Neural progenitor cell (in vitro differentiated cells): ENCODE measurements around the gene NXNL1. TPM values are rescaled to one million over a fixed set of nuclear protein-coding genes. Genes with fewer than 3 reads are reported as not detected.
A peak's percentile ranks its signal among the peaks of the same experiment; 100 is the strongest.

ENCODE experiments used
- DNase-seq: peaks from one replicate; pipeline ENCODE4 v3.0.0-alpha.2; 2016; ENCODE audit warnings: low spot score
- H2AFZ ChIP-seq: fragments of 200-600 bp; sonication (generic); replicated peaks from 2 replicates; pipeline ENCODE4 v1.6.1; 2016; ENCODE audit warnings: antibody characterized with exemption
- H3F3A ChIP-seq: fragments of 200-600 bp; sonication (generic); 2 replicates; pipeline ENCODE4 v1.6.1; 2016; ENCODE audit warnings: antibody characterized with exemption, low read depth
- H3K27ac ChIP-seq: fragments of 200-600 bp; sonication (generic); 2 replicates; pipeline ENCODE4 v1.5.1; 2016; ENCODE audit warnings: mild to moderate bottlenecking
- H3K27me3 ChIP-seq: fragments of 200-600 bp; sonication (generic); 2 replicates; pipeline ENCODE4 v1.6.1; 2016; ENCODE audit warnings: mild to moderate bottlenecking, moderate library complexity
- H3K36me3 ChIP-seq: fragments of 200-600 bp; sonication (generic); 2 replicates; pipeline ENCODE4 v1.5.1; 2016
- H3K4me1 ChIP-seq: fragments of 200-600 bp; sonication (generic); 2 replicates; pipeline ENCODE4 v1.6.1; 2016; ENCODE audit warnings: mixed run types
- H3K4me2 ChIP-seq: fragments of 200-600 bp; sonication (generic); 2 replicates; pipeline ENCODE4 v1.6.1; 2016
- H3K4me3 ChIP-seq: fragments of 200-600 bp; sonication (generic); 2 replicates; pipeline ENCODE4 v1.5.1; 2016
- H3K79me2 ChIP-seq: fragments of 200-600 bp; sonication (generic); 2 replicates; pipeline ENCODE4 v1.6.1; 2016; ENCODE audit warnings: low read depth
- H3K9ac ChIP-seq: fragments of 200-600 bp; sonication (generic); 2 replicates; pipeline ENCODE4 v1.6.1; 2016
- H3K9me3 ChIP-seq: fragments of 200-600 bp; sonication (generic); 2 replicates; pipeline ENCODE4 v1.5.1; 2016; ENCODE audit warnings: low read depth
- H4K20me1 ChIP-seq: fragments of 200-600 bp; sonication (generic); 2 replicates; pipeline ENCODE4 v1.6.1; 2016; ENCODE audit warnings: low read depth
- H3K27ac Mint-ChIP-seq: 3 replicates; pipeline ENCODE4 v1.8.0; 2021; ENCODE audit warnings: mixed read lengths
- H3K27me3 Mint-ChIP-seq: 2 replicates; pipeline ENCODE4 v1.8.0; 2022; ENCODE audit warnings: low read depth, mild to moderate bottlenecking, inconsistent platforms, moderate library complexity, mixed read lengths; ENCODE audit not compliant: insufficient read depth
- H3K36me3 Mint-ChIP-seq: 3 replicates; pipeline ENCODE4 v1.8.0; 2021; ENCODE audit warnings: mixed read lengths
- H3K4me1 Mint-ChIP-seq: 3 replicates; pipeline ENCODE4 v1.8.0; 2021; ENCODE audit warnings: mixed read lengths
- H3K4me3 Mint-ChIP-seq: 3 replicates; pipeline ENCODE4 v1.8.0; 2021; ENCODE audit warnings: mild to moderate bottlenecking, moderate library complexity, mixed read lengths
- H3K9me3 Mint-ChIP-seq: 3 replicates; pipeline ENCODE4 v1.8.0; 2020; ENCODE audit warnings: mixed read lengths
- EZH2 ChIP-seq: fragments of 200-600 bp; sonication (generic); IDR thresholded peaks from 2 replicates; pipeline ENCODE4 v1.6.1; 2017; ENCODE audit warnings: antibody characterized with exemption, mild to moderate bottlenecking, moderate library complexity
- EZH2phosphoT487 ChIP-seq: fragments of 200-600 bp; sonication (generic); IDR thresholded peaks from 2 replicates; pipeline ENCODE4 v1.6.1; 2017; ENCODE audit warnings: antibody characterized with exemption
- total RNA-seq: library from RNA; depleted of rRNA; stranded (reverse); fragments of >200 nt; gene quantifications from 2 replicates; pipeline ENCODE4 v1.2.3, GENCODE V29; 2015; ENCODE audit warnings: low replicate concordance
- TF ChIP-seq, protein P1 (sequence below): fragments of 200-600 bp; sonication (generic); IDR thresholded peaks from 2 replicates; pipeline ENCODE4 v1.5.1; 2017; ENCODE audit warnings: antibody characterized with exemption, mild to moderate bottlenecking

Gene NXNL1
- total RNA-seq, 1 donor from 2014 or later, result not detected

DNA sequence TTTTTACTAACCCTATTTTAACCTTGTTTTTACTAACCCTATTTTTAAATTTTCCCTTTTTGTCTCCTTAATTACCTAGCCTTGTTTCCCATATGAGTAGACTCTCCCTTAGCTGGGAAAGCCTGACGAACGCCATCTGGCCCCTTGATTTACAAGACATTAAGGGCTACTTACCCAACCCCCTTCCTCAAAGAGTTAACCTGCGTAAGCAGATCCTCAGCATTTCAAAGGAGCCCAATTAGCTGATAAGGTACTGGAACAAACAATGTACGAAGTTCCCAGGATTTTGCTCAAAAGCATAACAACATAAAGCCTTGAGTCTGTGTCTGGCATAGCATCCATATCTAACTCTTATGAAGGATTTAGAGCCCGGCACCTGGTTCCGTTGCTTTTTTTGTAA, 45.6 kb downstream of the NXNL1 start:
- no peaks in the 10 kb centered on the region for H3K9me3 ChIP-seq
- H3F3A ChIP-seq, result peaks cover 48% of the 10 kb centered on the region
- TF ChIP-seq EZH2, result no peak
- Mint-ChIP-seq H3K4me3 (no peak overlapping the region), H3K4me1 (peaks cover 28% of the 10 kb centered on the region), H3K27me3 (peaks cover 12% of the 10 kb centered on the region), H3K36me3 (no peaks in the 10 kb centered on the region), H3K27ac (peak overlapping the region; percentile 9), H3K9me3 (no peaks in the 10 kb centered on the region)
- H3K4me1 ChIP-seq, result peaks cover 15% of the 10 kb centered on the region
- H4K20me1 ChIP-seq, result no peaks in the 10 kb centered on the region
- H3K79me2 ChIP-seq, result no peaks in the 10 kb centered on the region
- no peaks in the 10 kb centered on the region for H3K27me3 ChIP-seq
- no peak overlapping the region for H3K27ac ChIP-seq
- H3K36me3 ChIP-seq, result no peaks in the 10 kb centered on the region
- peak overlapping the region; percentile 29 for H3K4me3 ChIP-seq
- peak; percentile 50 for DNase-seq
- peak overlapping the region; percentile 75 for H3K4me2 ChIP-seq
- no peak overlapping the region for H3K9ac ChIP-seq
- H2AFZ ChIP-seq, result peak overlapping the region; percentile 61

DNA sequence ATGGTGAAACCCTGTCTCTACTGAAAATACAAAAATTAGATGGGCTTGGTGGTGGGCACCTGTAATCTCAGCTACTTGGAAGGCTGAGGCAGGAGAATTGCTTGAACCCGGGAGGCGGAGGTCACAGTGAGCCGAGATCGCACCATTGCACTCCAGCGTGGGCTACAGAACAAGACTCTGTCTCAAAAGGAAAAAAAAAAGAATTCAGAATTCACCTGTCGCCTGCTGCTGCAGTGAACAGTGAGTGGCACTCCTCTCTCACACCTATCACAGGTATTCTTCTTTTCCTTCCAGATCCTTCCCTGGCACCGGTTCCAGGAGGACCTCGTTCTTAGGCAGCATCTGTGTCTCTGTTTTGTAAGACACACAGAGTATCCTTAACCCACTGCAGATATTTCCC, 46.6 kb downstream of the NXNL1 start:
- Histone ChIP-seq H2AFZ (no peak overlapping the region), H3K4me3 (no peak overlapping the region), H3F3A (peaks cover 41% of the 10 kb centered on the region), H3K9ac (no peak overlapping the region), H3K36me3 (no peaks in the 10 kb centered on the region), H3K79me2 (no peaks in the 10 kb centered on the region), H3K9me3 (no peaks in the 10 kb centered on the region), H3K4me1 (peaks cover 15% of the 10 kb centered on the region), H3K27me3 (no peaks in the 10 kb centered on the region), H3K4me2 (no peak overlapping the region), H3K27ac (no peak overlapping the region), H4K20me1 (no peaks in the 10 kb centered on the region)
- DNase-seq, result no peak
- no peak overlapping the region for H3K27ac Mint-ChIP-seq
- no peaks in the 10 kb centered on the region for H3K9me3 Mint-ChIP-seq
- H3K27me3 Mint-ChIP-seq, result peaks cover 14% of the 10 kb centered on the region
- no peak for TF ChIP-seq EZH2
- TF ChIP-seq EZH2phosphoT487, result no peak
- TF ChIP-seq, protein P1, sequence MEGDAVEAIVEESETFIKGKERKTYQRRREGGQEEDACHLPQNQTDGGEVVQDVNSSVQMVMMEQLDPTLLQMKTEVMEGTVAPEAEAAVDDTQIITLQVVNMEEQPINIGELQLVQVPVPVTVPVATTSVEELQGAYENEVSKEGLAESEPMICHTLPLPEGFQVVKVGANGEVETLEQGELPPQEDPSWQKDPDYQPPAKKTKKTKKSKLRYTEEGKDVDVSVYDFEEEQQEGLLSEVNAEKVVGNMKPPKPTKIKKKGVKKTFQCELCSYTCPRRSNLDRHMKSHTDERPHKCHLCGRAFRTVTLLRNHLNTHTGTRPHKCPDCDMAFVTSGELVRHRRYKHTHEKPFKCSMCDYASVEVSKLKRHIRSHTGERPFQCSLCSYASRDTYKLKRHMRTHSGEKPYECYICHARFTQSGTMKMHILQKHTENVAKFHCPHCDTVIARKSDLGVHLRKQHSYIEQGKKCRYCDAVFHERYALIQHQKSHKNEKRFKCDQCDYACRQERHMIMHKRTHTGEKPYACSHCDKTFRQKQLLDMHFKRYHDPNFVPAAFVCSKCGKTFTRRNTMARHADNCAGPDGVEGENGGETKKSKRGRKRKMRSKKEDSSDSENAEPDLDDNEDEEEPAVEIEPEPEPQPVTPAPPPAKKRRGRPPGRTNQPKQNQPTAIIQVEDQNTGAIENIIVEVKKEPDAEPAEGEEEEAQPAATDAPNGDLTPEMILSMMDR, result no peak
- no peak overlapping the region for H3K4me3 Mint-ChIP-seq
- no peaks in the 10 kb centered on the region for H3K36me3 Mint-ChIP-seq
- H3K4me1 Mint-ChIP-seq, result peaks cover 22% of the 10 kb centered on the region

DNA sequence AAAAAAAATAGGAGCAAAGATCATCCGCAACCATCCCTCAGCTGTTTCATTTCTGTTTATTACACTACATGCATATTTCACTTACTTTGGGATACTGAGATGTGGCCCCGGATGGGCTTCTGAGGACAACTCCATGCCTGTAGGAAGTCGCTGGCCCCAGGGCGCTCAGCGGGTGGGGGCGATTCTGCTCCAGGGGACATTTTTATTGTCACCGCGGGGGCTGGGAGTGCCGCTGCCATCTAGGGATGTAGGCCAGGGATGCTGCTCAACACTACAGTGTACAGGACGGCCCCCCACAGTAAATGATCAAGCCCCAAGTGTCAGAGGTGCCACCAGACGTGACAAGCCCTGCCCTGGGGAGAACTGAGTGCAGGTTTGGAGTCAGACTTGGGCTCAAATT, 48.9 kb downstream of the NXNL1 start:
- Histone ChIP-seq H3K4me1 (peaks cover 19% of the 10 kb centered on the region), H3K4me3 (no peak overlapping the region), H3K27ac (no peak overlapping the region), H2AFZ (no peak overlapping the region), H3K36me3 (no peaks in the 10 kb centered on the region), H3K27me3 (no peaks in the 10 kb centered on the region), H3F3A (peaks cover 28% of the 10 kb centered on the region), H3K79me2 (no peaks in the 10 kb centered on the region), H3K9ac (no peak overlapping the region), H3K9me3 (no peaks in the 10 kb centered on the region), H3K4me2 (no peak overlapping the region), H4K20me1 (no peaks in the 10 kb centered on the region)
- H3K4me3 Mint-ChIP-seq, result no peak overlapping the region
- H3K9me3 Mint-ChIP-seq, result no peaks in the 10 kb centered on the region
- H3K4me1 Mint-ChIP-seq, result peaks cover 27% of the 10 kb centered on the region
- no peak overlapping the region for H3K27ac Mint-ChIP-seq
- no peak for TF ChIP-seq EZH2
- TF ChIP-seq, protein P1, result no peak
- no peaks in the 10 kb centered on the region for H3K36me3 Mint-ChIP-seq
- H3K27me3 Mint-ChIP-seq, result peaks cover 10% of the 10 kb centered on the region
- no peak for DNase-seq

DNA sequence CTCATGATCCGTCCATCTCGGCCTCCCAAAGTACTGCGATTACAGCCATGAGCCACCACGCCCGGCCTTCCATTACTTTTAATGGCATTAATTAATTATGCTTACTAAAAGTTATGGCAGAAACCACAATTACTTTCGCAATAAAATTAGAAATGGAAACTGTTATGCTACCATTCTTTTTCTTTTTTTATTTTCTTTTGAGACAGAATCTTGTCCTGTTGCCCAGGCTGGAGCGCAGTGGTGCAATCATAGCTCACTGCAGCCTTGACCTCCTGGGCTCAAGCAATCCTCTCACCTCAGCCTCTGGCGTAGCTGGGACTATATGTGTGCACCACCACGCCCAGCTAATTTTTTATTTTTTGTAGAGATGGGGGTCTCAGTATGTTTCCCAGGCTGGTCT, 50.7 kb downstream of the NXNL1 start:
- peaks cover 12% of the 10 kb centered on the region for H3K4me1 ChIP-seq
- H3K9me3 ChIP-seq, result no peaks in the 10 kb centered on the region
- Mint-ChIP-seq H3K4me1 (peaks cover 34% of the 10 kb centered on the region), H3K27me3 (peaks cover 7% of the 10 kb centered on the region), H3K36me3 (no peaks in the 10 kb centered on the region), H3K9me3 (no peaks in the 10 kb centered on the region), H3K27ac (no peak overlapping the region), H3K4me3 (no peak overlapping the region)
- no peaks in the 10 kb centered on the region for H4K20me1 ChIP-seq
- no peak for DNase-seq
- H3K79me2 ChIP-seq, result peaks cover 6% of the 10 kb centered on the region
- no peaks in the 10 kb centered on the region for H3K27me3 ChIP-seq
- H2AFZ ChIP-seq, result no peak overlapping the region
- H3K9ac ChIP-seq, result no peak overlapping the region
- no peak overlapping the region for H3K4me2 ChIP-seq
- no peaks in the 10 kb centered on the region for H3K36me3 ChIP-seq
- H3F3A ChIP-seq, result peaks cover 28% of the 10 kb centered on the region
- no peak overlapping the region for H3K4me3 ChIP-seq
- no peak overlapping the region for H3K27ac ChIP-seq
- TF ChIP-seq EZH2phosphoT487 (no peak), EZH2 (no peak)
- TF ChIP-seq, protein P1, result no peak
